Adrenal gland (tissue), 5 donors: ENCODE results near the gene FAM185A.
"Not testable (repeated sequence)": the region's sequence is repeated elsewhere in the genome, so short reads cannot be mapped to it uniquely, and the experiment has no call there.

Experiments
- POLR2A ChIP-seq, 2 donors: fragments of 450-650 bp; IDR thresholded peaks; one replicate each; pipeline ENCODE4 v1.6.1; 2017; ENCODE audit warnings: antibody characterized with exemption in 2 of 2, mild to moderate bottlenecking in 2 of 2, moderate library complexity in 1 of 2
- TF ChIP-seq, protein P1 (sequence below), 6 experiments: fragments of 450-650 bp in 4 of 6; fragments of 200-600 bp in 2 of 6; sonication (generic) in 1 of 6; IDR thresholded peaks; 1 replicate in 5 of 6; 2 replicates in 1 of 6; pipeline versions ENCODE4 v1.5.1 to v1.8.0; 2016 to 2021; ENCODE audit warnings: antibody characterized with exemption in 6 of 6, mild to moderate bottlenecking in 2 of 6, moderate library complexity in 1 of 6
- donor health status: DM: no; HTN: no; CAD: no.

DNA sequence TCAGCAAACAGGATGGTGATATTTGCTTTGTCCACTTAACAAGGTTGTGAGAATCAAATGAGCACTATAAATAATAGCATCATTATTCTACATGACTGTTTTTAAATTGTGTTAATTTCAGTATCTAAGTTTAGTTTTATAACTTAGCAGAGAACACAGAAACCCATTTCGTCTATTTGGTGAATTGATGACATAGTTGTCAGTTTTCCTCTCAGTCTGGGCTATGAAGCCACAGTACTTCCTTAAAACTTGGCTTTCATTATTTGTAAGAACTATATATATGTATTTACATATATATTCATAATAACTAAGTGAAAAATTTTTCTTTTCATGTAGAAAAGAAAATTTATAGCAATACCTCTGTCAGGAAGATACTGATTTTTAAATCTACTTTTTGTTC, 11.1 kb downstream of the FAM185A start:
- TF ChIP-seq, protein P1, sequence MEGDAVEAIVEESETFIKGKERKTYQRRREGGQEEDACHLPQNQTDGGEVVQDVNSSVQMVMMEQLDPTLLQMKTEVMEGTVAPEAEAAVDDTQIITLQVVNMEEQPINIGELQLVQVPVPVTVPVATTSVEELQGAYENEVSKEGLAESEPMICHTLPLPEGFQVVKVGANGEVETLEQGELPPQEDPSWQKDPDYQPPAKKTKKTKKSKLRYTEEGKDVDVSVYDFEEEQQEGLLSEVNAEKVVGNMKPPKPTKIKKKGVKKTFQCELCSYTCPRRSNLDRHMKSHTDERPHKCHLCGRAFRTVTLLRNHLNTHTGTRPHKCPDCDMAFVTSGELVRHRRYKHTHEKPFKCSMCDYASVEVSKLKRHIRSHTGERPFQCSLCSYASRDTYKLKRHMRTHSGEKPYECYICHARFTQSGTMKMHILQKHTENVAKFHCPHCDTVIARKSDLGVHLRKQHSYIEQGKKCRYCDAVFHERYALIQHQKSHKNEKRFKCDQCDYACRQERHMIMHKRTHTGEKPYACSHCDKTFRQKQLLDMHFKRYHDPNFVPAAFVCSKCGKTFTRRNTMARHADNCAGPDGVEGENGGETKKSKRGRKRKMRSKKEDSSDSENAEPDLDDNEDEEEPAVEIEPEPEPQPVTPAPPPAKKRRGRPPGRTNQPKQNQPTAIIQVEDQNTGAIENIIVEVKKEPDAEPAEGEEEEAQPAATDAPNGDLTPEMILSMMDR (IDR thresholded peaks at IDR 0.05): not testable (repeated sequence)
- not testable (repeated sequence) for TF ChIP-seq POLR2A (IDR thresholded peaks at IDR 0.05)
